ENCODE data around the gene GRM7.

The GRM7 gene

GRCh38 chr3:7543294-7543880 lies 682.5 kb downstream of the GRM7 start:
- Histone ChIP-seq H3K9me3 (ENCODE audit: control insufficient read depth, insufficient read depth, low read depth, low read length) (no peaks in the 10 kb centered on the region), H3K27ac (ENCODE audit: extremely low read depth, low read depth, low read length) (no peak overlapping the region), H3K36me3 (ENCODE audit: control insufficient read depth in 2 of 2, insufficient read depth in 1 of 2, low read length in 2 of 2) (no peaks in the 10 kb centered on the region), H3K4me1 (ENCODE audit: control insufficient read depth, insufficient read depth, low read length) (no peaks in the 10 kb centered on the region), H3K4me3 (ENCODE audit: low read depth, low read length) (no peak overlapping the region)
- POLR2A ChIA-PET = no interaction called here
- TF ChIP-seq ZNF747 (tag by site-specific recombination; IDR thresholded peaks at IDR 0.05) = no peak
- no peak for TF ChIP-seq ZNF501 (tag by site-specific recombination; IDR thresholded peaks at IDR 0.05)
- no peak for TF ChIP-seq TCF7L2 (IDR thresholded peaks at IDR 0.05; ENCODE audit: borderline replicate concordance, low read depth, low read length)
- no peak for TF ChIP-seq ZNF639 (tag by site-specific recombination; IDR thresholded peaks at IDR 0.05)
- TF ChIP-seq ZNF335 (tag by site-specific recombination; conservative IDR thresholded peaks at IDR 0.05) = no peak
- TF ChIP-seq ATF2 (tag by site-specific recombination; IDR thresholded peaks at IDR 0.05; ENCODE audit: low read depth) = no peak
- TF ChIP-seq ZIC2 (tag by site-specific recombination; IDR thresholded peaks at IDR 0.05) = no peak
- no peak for TF ChIP-seq ZNF24 (tag by site-specific recombination; IDR thresholded peaks at IDR 0.05)
- TF ChIP-seq ZNF354C (tag by site-specific recombination; IDR thresholded peaks at IDR 0.05; ENCODE audit: borderline replicate concordance, low read depth) = no peak
- TF ChIP-seq ZNF610 (tag by site-specific recombination; IDR thresholded peaks at IDR 0.05; ENCODE audit: borderline replicate concordance) = no peak
- TF ChIP-seq ZNF544 (tag by site-specific recombination; IDR thresholded peaks at IDR 0.05) = no peak
- no peak for TF ChIP-seq TRIM28 (IDR thresholded peaks at IDR 0.05; ENCODE audit: borderline replicate concordance, low read length)
- TF ChIP-seq ZBTB1 (tag by site-specific recombination; IDR thresholded peaks at IDR 0.05) = no peak
- TF ChIP-seq, protein P1, sequence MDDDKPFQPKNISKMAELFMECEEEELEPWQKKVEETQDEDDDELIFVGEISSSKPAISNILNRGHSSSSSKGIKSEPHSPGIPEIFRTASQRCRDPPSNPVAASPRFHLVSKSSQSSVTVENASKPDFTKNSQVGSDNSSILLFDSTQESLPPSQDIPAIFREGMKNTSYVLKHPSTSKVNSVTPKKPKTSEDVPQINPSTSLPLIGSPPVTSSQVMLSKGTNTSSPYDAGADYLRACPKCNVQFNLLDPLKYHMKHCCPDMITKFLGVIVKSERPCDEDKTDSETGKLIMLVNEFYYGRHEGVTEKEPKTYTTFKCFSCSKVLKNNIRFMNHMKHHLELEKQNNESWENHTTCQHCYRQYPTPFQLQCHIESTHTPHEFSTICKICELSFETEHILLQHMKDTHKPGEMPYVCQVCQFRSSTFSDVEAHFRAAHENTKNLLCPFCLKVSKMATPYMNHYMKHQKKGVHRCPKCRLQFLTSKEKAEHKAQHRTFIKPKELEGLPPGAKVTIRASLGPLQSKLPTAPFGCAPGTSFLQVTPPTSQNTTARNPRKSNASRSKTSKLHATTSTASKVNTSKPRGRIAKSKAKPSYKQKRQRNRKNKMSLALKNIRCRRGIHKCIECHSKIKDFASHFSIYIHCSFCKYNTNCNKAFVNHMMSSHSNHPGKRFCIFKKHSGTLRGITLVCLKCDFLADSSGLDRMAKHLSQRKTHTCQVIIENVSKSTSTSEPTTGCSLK (tag by site-specific recombination; IDR thresholded peaks at IDR 0.05) = no peak
- no peak for TF ChIP-seq EGR2 (tag by site-specific recombination; IDR thresholded peaks at IDR 0.05; ENCODE audit: low read depth)
- TF ChIP-seq WT1 (tag by site-specific recombination; IDR thresholded peaks at IDR 0.05) = no peak
- TF ChIP-seq ZNF658 (tag by site-specific recombination; IDR thresholded peaks at IDR 0.05) = no peak
- TF ChIP-seq ZNF596 (tag by site-specific recombination; IDR thresholded peaks at IDR 0.05) = no peak
- CTCF ChIA-PET = interaction anchor here (0.6 kb wide), 1 partner anchor 174 kb away, joined by 4 read pairs; no protein-coding TSS in a partner anchor

DNA sequence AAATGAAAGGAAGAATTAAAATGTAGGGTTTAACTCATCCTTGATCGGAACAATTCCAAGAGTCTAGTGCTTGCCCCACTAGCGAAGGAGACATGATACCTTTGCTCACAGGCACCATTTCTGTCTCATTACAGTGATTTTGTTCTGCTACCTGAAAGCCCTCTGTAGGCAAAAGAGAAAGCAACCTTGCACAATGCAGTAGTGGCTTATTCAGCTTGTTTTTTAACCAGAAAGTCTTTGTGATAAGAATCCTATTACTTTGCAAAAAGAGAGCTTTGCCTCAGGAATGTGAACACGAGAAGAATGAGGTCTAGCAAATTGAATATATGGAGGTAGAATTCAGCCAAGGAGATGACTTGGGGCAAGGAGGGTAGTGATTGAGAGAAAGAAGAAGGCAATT lies 684.4 kb downstream of the GRM7 start:
- Histone ChIP-seq H3K4me1 (ENCODE audit: control insufficient read depth, insufficient read depth, low read length) (no peaks in the 10 kb centered on the region), H3K4me3 (ENCODE audit: low read depth, low read length) (no peak overlapping the region), H3K36me3 (ENCODE audit: control insufficient read depth in 2 of 2, insufficient read depth in 1 of 2, low read length in 2 of 2) (no peaks in the 10 kb centered on the region), H3K9me3 (ENCODE audit: control insufficient read depth, insufficient read depth, low read depth, low read length) (no peaks in the 10 kb centered on the region), H3K27ac (ENCODE audit: extremely low read depth, low read depth, low read length) (no peak overlapping the region)
- ChIA-PET POLR2A (no interaction called here), CTCF (no interaction called here)
- no peak for TF ChIP-seq ZNF146 (tag by site-specific recombination; IDR thresholded peaks at IDR 0.05)
- TF ChIP-seq SCRT1 (tag by site-specific recombination; IDR thresholded peaks at IDR 0.05; ENCODE audit: borderline replicate concordance) = no peak
- no peak for TF ChIP-seq ZNF175 (tag by site-specific recombination; IDR thresholded peaks at IDR 0.05)
- TF ChIP-seq, protein P2, sequence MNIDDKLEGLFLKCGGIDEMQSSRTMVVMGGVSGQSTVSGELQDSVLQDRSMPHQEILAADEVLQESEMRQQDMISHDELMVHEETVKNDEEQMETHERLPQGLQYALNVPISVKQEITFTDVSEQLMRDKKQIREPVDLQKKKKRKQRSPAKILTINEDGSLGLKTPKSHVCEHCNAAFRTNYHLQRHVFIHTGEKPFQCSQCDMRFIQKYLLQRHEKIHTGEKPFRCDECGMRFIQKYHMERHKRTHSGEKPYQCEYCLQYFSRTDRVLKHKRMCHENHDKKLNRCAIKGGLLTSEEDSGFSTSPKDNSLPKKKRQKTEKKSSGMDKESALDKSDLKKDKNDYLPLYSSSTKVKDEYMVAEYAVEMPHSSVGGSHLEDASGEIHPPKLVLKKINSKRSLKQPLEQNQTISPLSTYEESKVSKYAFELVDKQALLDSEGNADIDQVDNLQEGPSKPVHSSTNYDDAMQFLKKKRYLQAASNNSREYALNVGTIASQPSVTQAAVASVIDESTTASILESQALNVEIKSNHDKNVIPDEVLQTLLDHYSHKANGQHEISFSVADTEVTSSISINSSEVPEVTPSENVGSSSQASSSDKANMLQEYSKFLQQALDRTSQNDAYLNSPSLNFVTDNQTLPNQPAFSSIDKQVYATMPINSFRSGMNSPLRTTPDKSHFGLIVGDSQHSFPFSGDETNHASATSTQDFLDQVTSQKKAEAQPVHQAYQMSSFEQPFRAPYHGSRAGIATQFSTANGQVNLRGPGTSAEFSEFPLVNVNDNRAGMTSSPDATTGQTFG (tag by site-specific recombination; IDR thresholded peaks at IDR 0.05; ENCODE audit: borderline replicate concordance) = no peak
- TF ChIP-seq ZNF174 (tag by site-specific recombination; IDR thresholded peaks at IDR 0.05) = no peak
